Epidermal melanocyte (primary cell): ENCODE data around the gene CDT1.
"Not testable (repeated sequence)": the region's sequence is repeated elsewhere in the genome, so short reads cannot be mapped to it uniquely, and the experiment has no call there.

Experiments used
- DNase-seq: peaks from one replicate; pipeline ENCODE4 v3.0.0; 2011; ENCODE audit warnings: low spot score; ENCODE audit not compliant: insufficient read length

The CDT1 gene

DNA sequence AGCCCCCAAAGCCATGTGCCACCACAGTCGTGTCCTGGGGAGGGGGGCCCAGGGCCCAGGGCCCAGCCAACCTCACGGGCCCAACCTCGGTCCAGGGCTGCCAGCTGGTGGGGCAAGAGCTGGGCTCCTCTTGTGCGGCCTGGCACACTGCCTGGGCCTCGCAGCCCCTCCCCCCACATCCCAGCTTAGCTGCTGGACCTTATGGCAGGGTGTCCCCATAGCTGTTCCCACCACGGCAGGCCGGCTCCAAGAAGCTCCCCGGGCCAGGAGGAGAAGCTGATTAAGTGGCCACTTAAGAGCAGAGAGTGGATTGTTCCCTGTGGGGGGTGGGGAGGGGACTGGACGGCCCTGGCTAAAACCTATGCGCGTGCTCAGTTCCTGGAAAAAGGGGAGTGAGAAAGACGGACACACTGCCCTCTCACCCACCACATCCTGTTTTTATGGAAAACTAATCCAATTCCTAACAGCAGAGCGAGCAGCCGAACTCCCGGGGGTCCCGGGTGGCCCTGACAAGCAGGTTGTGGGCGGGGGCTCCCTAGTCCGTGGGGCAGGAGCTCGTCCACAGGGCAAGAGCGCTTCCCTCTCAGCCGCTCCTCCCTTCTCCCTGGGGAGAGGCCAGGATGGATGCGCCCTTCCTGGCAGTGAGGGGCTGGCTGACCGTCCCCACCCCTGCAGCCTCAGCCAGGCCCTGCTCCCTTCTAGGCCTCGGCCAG, 35.4 kb upstream of the CDT1 start:
- no peak for DNase-seq

DNA sequence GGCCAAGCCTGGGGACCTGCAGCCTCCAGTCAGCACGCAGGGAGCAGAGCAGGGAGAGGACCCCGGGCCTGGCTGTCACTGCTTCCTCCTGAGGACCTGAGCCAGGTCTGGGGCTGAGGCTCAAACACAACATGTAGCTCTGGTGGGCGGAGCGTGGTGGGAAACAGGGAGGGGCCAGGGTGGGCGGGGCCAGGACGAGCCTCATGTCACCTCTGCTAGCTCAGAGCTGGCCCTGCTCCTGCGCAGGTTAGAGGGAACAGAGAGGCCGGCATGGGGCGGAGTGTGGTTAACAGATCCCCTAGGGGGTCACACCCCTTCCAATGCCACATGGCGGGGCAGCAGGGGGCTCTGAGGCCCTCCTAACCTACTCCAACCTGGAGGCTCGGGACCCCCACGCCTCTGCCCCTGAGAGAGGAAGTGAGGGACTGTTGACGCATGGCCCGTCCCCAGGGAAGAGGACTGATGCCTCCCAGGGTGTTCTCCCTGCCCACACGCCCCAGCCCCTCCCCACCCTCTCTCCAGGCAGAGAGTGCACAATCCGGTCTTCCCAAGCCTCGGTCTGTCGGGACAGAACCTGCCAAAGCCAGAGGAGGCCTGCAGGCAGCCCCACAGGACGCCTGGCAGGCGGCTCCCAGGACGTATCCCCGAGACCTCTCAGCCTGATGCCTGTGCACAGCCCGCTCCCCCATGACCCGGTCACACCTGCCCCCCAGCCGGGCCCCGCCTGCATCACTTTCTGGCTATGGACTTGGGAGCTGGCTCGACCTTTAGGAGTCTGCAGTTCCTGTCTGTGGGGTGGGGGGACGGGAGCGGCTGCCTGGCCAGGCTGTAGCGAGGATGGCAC, 33.8 kb upstream of the CDT1 start:
- DNase-seq: no peak

DNA sequence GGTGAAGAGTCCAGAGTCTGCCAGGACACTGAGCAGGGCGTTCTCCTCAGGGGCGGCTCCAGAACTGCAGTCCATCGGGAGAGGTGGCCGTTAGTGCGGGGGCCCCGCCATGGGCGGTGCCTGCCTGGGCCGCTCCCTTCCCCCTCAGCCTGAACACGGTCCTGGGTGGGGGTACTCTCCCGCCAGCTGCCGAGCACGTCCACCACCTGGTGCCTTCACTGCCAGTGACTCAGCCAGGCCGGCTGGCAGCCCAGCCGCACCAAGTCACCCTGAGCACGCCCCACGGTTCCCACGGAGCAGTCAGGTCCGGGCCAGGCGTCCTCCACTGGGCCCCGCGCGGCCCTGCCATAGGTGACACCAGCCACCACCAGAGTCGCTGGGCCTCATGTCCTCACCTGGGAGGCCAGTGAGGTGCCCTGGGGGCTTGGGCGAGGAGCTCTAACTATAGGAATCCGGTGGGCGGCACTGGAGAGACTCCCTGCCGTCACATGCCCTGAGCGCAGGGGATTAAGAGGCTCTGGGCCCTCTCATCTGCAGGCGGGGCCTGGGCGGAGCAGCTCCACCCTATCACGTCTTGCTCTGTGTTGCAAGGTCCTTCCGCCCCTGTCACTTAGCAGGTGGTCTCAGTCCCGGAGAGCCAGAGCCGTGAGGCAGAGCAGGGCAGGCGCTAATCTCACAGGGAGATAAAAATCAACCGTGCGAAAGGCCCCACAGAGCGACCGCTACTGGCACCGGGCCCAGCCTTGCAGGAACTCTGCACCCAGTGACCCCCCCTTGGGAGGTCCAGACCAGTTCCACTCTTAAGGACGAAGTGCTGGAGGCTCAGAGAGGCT, 32.9 kb upstream of the CDT1 start:
- no peak for DNase-seq

DNA sequence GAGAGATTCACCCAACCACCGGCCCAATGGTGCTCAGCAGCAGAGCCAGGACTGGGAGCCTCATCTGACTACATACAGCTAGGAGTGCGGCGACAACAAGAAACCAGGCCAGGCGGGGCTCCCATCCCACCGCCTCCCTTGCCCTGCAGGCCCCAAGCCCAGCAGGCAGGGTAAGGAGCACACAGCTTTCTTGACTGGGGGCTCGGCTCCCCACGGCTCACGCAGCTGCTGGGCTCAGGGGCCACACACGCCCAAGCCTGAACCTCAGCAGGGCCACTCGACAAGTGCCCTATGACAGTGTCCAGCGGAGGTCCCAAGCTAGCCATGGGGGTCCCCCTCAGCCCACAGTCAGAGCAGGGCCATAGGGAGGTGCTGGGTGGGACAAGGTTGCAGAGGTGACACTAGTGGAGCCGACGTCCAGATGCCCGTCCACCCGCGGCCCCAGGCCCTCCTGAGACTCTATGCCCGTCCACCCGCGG, 32.3 kb upstream of the CDT1 start:
- DNase-seq: no peak

DNA sequence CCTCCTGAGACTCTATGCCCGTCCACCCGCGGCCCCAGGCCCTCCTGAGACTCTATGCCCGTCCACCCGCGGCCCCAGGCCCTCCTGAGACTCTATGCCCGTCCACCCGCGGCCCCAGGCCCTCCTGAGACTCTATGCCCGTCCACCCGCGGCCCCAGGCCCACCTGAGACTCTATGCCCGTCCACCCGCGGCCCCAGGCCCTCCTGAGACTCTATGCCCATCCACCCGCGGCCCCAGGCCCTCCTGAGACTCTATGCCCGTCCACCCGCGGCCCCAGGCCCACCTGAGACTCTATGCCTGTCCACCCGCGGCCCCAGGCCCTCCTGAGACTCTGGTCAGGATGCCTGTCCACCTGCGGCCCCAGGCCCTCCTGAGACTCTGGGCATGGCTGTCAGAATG, 31.8 kb upstream of the CDT1 start:
- DNase-seq: not testable (repeated sequence)

DNA sequence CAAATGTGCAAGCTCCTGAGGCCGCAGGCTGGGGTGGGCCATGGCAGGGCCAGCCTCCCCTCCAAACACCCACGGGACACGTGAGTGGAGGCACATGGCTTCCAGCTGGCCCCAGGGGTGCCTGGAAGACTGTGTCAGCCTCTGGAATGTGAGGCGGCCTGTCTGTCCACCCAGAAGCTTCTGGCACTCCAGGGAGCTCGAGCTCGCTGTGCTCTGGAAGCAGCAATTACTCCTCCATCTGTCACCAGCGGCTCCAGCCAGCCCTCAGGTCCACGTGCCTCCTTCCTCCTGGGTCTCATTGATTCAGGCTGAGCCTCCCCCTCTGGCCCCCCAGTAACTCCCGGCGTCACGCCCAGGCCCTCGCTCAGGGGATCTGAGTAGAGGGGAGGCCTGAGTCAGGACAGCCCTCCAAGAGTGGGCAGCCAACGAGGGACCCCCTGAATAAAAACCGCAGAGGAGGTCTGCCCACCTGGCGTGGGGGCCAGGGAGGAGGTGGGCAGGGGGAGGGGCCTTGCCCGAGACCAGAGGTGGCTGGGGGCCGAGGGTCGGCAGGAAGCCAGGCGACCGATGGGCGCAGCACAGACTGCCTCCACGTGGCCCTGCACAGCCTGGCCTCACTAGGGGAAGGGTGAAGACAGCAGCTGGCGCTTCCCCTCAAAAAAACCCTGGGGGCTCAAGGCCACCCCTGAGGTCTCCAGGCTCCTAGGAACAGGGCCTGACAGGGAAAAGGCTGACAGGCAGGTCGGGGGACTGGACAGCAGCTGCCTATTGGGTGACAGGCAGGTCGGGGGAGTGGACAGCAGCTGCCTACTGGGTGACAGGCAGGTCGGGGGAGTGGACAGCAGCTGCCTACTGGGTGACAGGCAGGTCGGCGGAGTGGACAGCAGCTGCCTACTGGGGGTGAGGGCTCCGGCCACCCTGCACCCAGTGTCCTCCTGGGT, 30.4 kb upstream of the CDT1 start:
- DNase-seq: peak; percentile 91

DNA sequence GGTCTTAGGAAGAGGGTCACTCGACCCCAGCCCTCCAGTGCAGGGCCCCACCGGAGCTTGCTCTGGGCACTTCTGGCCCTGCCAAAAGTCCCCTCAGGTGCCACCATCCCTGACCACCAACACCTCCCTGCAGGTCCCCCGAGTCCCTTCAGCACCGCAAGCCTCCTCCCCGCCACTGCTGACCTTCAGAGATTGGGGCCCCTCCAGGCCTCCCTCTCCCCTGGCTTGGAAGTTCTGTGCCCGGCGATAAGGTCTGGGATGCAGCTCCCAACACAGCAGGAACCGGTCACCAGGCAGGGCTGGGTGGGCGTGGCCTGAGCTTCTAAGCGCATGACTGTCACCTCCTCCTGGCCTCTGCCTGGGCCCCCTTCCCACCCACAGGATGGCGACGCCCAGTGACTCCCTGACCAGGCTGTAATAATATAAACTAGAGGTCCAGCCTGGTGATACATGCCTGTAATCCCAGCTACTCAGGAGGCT, 29.7 kb upstream of the CDT1 start:
- DNase-seq: no peak

DNA sequence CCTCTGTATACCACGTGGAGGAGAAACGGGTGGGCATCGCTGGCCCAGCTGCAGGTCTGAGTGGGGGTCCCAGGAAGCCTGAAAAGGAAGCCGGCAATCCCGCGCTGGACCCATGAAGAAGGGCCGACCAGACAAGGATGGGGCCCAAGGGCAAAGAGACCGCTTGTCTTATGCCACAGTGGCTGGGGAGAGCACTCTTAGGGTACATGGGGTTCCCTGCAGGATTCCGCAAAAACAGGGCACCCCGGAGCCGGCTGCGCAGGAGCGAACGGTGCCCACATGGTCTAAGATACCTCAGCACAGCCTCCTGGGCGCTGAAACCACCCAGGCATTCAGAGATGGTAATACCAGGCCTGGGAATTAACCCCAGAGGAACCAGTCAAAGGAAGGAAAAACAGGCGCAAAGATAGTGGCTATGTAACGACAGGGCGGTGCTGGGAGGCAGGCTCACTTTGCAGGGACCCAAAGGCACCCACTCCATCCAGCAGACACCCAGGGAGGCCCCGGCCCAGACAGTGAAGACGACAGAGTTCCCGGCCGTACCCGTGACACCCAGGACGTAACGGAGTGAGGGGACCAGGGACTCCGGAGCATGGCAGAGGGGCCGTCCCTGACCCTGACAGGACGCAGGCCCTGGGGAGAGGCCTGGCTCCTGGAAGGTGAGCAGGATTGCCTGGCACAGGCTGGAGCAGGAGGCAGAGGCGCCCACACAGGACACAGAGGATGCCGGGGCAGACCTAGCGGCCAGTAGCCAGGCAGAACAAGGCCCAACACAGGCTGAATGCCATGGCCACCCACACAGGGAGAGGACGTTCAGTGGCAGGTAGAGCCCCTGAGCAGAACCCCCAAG, 28.8 kb upstream of the CDT1 start:
- DNase-seq: no peak

DNA sequence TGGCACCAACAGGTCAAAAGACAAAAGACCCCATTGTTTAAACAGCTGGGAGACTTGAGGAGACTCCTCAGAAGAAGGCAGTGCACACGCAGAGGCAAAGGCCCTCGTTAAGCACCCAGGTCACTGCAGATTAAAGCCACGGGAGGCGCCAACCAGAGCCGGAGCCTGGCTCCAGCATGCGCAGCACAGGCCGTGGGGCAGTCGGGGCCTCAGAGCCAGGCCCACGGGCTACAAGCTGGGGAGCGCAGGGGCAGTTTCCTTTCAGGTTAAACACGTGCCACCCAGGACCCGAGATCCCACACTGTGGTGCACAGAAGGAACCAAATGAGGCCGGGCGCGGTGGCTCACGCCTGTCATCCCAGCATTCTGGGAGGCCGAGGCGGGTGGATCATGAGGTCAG, 27.8 kb upstream of the CDT1 start:
- no peak for DNase-seq

DNA sequence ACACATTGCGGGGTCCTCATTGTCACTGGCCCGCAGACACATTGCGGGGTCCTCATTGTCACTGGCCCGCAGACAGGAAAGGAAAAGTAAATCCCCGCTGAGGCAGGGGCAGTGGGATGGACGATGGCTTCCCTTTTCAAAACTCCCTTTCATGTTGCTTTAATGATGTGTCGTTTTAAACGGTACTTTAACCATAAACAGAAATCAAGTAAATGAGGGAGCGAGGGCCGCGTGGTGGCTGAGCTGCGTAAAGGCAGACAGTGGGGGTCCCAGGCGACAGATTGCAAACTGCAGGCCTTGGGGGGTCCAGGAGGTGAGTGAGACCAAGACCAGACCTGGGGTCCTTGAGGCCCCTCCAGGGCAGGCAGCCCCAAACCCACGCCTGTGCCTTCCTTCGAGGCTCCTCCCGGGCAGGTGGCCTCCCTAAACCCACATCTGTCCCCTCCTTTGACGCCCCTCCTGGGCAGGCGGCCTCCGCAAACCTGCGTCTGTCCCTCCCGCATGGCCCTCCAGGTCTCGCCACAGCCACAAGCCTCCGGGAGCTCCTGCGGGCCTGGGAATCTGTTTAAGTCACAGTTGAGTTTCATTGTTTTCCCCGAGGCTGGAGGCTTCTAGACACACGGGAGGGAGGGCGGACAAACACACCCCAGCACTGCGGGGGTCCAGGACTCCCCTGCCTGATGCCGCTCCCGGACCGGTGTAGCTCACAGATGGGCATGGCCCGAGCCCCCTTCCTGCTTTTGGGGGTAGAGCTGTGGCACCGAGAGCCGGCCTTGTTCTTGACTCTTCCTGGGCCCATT, 25.9 kb upstream of the CDT1 start:
- no peak for DNase-seq

DNA sequence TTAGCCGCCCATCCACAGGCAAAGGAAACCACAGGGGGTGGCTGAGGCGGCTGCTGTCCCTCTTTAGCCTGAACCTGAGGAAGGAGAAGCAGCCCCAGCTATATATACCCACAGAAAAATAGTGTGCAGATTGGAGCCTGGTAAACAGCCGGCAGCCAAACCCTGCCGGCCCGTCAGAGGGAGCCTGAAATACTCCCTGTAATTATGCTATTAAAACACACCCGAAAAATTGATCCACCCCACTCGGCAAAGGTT, 25.4 kb upstream of the CDT1 start:
- no peak for DNase-seq

DNA sequence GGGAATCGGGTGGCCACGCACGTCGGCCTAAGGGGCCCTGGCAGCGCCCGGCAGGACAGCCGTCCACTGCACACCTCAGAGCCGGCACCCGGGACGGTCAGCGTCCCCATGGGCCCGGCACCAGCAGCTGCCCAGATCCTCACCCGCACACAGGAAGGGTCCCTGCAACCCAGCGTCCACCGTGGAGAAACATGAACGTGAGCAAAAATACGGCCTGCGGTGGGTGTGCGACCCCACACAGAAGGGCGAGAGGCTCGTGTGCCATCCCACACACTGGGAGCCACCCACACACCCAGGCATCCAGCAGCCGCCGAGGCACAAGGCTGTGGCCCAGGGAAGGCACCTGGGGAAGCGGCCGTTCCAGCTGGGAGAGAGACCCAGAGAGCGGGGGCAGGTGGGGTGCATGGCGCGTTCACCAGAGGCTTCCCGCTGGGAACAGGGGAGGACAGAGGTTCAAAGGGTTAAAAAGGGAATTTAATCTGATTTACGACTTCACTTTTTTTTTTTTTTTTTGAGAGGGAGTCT, 25.0 kb upstream of the CDT1 start:
- DNase-seq: no peak

DNA sequence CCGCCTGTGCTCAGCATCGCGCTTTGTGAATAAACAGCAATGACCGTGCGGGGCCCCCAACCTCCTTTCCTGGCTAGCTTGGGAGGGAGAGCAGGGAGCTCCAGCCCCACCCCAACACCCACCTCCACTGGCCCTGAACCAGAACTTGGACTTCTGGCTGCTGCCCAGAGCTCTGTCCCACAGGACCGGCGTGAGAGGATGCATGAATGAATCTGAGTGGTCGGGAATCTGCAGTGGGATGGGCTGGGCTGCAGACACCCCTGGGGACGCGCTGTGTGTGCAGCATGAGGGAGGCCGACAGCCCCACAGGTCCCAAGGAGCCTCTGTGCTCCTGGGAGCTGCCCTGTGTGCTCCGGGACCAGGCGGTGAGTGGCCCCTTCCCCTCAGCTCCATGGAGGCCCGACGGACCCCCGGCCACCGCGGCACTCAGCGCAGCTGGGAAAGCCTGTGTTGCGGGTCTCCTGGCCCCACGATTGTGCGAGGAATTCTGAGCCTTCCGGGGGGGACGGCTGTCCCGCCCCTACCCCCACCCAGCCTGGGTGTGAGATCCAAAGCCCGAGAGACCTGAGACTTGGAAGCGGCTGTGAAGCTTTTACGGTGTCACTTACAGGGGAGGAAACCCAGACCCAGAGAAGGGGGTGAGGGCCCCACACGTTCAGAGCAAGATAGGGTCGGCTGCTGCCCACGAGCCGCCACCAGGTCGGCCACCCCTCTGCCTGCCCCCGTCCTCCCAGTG, 24.0 kb upstream of the CDT1 start:
- DNase-seq: no peak

DNA sequence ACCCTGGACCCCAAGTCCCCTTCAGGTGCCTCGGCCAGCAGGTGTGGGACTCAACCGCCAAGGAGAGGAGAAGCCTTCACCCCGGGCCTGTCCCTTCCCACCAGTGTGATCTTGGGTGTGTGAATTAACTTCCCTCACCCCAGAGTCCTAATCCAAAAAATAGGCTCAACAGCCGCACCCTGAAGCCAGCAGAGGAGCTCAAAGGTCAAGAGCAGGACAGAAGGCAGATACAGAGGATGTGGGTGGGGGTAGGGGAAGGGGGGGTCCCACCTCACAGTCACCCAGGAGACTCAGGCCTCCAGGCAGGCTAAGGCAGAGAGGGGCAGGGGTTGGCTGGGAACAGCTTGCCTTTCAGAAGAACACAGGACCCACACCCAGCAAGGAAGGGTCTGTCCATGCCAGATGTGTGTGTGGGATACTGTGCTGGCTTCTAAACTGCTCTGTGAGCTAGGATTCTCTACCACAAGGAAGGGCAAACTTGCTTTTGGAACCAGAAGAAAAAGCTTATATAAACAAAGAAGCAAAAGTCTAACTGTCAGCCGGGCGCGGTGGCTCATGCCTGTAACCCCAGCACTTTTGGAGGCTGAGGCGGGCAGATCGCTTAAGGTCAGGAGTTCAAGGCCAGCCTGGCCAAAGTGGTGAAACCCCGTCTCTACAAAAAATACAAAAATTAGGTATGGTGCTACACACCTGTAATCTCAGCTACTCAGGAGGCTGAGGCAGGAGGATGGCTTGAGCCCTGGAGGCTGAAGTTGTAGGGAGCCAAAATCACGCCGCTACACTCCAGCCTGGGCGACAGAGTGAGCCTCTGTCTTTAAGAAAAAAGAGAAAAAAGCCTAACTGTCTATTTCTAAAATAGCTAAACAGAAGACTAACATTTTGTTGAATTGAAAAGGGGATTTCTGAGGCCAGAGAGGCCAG, 23.2 kb upstream of the CDT1 start:
- DNase-seq: no peak

DNA sequence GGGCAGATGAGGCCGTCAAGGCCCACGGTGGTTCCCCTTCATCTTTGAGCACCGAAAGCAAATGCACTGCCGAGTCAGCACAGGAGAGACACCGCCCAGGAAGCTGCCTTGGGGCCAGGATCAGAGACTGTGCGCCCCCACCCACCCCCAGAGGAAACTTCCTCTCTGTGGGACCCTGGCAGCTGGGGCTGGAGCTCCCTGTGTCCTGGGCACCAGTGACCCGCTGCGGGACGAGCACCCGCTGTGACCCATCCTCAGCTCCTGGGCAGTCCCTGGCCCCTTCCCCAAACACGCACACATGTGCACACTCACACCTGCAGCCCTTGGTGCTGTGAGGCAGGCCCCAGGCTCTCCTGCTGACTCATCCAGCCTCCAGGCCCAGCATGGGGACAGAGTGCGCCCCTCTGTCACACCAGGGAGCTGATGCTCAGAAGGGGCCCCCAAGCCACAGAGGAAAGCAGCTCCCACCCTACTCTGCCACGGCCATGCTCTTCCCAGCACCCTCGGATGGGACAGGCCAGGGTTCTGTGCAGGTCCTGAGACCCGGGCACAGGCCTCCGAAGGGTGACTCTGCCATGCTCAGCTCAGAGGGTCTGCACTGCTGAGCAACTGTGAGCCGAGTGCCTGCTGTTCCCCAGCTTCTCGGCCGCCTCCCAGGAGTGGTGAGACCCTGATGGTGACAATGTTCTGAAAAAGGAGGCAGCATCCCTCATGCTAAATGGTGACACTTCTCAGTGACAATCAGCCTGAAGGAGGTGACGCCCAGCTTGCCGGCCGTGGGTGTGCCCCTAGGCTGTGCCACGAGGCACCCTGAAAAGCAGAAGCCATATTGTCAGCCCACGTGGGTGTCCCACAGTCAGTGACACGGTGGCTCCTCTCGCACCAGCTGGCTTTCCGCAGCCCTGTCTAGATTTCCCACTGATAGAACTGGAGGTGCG, 22.2 kb upstream of the CDT1 start:
- DNase-seq: no peak
